GM18505 (cell line): ENCODE data around the gene SPINT1.
"Not testable (repeated sequence)": the region's sequence is repeated elsewhere in the genome, so short reads cannot be mapped to it uniquely, and the experiment has no call there.

Source experiments
- ATAC-seq: cut with Tn5 transposase; IDR thresholded peaks from one replicate; pipeline ENCODE4 v1.9.1; 2021; ENCODE audit not compliant: unreplicated experiment
- POLR2A ChIP-seq: IDR thresholded peaks from 4 replicates; pipeline ENCODE4 v1.6.1; 2011; ENCODE audit warnings: borderline replicate concordance; ENCODE audit not compliant: insufficient read depth, insufficient read length; ENCODE audit errors: extremely low read depth

Gene SPINT1

DNA sequence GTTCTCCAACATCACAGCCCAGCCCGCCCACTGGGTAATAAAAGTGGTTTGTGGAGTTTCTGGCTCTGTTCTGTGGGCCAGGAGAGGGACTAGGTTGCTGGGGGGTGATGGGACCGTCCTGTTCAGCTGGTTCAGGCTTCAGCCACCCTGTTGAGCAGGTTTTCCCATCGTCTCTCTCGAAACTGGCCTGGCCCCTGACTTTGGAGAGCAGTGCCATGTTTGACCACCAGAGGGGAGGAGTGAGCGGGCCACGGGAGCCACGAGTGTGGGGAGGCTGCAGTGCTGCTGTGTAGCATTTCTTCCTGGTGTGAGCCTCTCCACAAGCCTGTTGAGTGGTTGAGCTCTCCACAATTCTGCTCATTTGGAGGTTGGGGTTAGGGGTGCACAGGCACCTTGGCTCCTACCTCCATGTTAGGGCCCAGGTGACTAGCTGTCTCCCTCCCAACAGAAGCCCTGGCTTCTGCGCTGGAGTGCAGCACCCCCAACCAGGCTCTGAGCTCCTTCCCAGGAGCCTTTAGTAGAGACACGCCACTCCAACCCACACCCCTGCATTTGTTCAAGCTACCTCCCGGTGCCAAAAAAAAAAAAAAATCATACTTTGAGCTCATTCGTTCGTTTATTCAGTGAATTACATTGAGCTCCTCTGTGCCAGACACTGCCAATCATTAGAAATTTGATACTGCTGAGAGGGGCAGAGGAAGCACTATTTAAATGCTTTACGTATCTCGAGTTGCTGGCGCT lies 13.9 kb downstream of the SPINT1 start:
- ATAC-seq = peak; percentile 67

DNA sequence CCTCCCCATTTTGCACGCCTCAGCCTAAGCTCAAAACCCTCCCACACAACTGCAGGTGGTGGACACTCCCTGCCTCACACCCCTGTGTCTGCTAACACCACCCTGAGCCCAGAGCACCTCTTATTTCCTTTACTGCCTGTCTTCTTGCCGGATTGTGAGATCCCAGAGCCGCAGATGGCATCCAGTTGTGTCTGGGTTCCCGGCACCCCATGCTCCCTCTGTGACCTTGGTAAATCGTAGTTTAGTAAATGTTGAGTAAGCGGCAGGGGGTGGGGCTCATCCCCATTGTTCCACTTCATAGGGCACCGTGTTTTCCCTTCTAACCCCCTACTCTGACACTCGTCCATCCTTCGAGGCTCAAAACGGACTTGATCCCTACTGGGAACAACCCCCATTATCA lies 14.9 kb downstream of the SPINT1 start:
- no peak for TF ChIP-seq POLR2A
- ATAC-seq = no peak

More for the DNA sequence above, 13.9 kb downstream of the SPINT1 start:
- TF ChIP-seq POLR2A = no peak

DNA sequence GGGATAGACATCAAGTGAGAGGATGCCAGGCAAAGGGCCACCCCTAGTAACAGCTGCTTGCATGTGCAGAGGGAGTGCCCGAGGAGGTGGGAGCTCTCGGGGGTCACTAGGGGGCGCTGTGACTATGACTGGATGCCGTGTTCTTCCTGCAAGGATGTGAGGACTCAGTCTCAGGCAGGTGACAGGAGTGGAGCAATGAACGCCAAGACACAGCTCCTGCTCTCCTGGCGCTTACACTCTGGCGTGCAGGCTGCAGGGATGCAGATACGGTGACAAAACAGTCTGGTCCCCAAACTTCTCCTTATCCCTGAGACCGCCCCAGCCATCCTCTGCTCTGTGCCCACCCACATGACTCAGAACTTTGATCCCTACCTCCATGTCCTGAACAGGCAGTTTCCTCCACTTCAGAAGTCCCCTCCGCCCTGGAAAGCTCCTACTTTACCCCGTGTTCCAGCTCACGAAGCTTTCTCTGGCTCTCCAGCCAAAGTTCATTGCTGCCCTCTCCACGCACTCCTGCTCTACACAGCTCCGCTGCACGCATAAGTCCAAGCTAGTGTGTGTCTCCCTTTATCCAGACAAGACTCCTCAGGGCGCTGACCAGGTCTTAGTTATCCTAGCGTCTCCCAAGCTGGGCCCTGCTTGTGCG lies 15.5 kb downstream of the SPINT1 start:
- no peak for ATAC-seq

DNA sequence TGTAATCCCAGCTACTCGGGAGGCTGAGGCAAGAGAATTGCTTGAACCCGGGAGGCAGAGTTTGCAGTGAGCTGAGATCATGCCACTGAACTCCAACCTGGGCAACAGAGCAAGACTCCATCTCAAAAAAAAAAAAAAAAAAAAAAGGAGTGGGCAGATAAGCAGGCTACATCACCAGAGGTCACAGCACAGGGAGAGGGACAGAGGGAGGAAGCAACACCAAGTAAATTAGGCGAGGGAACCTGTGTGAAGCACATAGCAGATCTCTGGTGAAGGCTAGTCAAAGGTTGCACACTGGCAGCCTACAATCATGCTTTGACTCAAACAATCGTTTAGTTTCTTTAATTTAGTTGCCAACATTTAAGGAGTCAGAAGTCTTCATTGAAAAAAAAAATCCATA lies 17.3 kb downstream of the SPINT1 start:
- ATAC-seq = not testable (repeated sequence)

More for the DNA sequence above, 15.5 kb downstream of the SPINT1 start:
- TF ChIP-seq POLR2A = no peak

DNA sequence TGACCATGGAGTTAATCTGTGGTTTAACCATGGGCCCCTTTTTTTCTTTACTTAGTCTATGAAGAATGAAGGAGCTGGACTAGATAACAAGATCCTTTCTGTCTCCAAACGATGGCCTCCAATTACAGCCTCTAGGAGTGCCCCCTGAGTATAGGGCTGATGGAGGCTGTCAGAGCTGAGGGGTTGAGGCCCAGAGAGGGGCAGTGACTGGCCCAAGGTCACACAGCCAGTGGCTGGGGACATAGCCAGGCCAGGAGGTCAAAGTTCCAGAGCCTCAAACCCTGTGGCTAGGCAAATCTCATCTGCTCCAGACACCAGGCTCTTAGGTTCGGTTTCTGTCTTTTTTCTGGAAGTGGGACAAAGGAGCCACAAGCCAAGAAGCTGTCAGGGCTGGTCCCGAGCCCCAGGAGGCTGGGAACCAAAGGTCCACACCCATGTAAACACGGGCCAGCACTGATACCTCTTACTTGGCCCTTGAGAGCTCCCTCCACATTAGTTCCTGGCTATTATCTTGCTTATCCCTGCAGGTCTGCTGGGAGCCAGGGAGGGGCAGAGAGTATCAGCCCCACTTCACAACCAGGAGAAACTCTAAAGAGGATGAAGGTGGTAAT lies 19.9 kb downstream of the SPINT1 start:
- ATAC-seq = no peak
- TF ChIP-seq POLR2A = no peak

DNA sequence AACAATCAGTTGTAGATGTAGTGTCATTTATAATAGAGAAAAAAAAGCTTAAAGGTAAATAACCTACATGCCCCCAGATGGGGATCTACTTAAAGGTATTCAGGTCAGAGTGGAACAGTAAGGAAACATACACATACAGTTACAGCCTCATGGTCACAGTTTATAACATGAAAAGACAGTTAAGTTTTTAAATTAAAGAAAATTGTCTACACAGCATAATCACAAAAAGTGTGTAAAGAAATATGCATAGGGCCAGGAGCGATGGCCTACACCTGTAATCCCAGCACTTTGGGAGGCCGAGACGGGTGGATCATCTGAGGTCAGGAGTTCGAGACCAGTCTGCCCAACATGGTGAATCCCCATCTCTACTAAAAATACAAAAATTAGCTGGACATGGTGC lies 23.4 kb downstream of the SPINT1 start:
- ATAC-seq = no peak
- TF ChIP-seq POLR2A = no peak

DNA sequence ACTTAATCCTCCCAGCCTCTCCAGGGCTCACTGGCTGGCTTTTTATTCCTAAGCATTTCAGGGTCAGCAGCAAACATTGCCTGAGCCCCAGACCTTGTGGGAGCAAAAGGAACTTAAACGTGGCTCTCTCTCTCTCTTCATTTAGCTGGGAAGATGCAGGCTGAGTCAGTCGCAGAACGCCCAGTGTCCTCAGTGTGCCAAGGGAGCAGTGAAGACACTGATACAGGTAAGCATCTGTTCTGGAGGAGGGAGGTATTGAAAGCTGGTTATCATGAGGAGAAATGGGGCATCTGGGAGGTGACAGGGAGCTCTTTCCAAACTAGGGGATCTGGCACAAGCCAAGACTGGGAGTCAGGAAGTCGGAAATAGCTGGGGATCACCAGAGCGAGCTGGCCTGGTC lies 25.8 kb downstream of the SPINT1 start:
- ATAC-seq = no peak
- TF ChIP-seq POLR2A = no peak

DNA sequence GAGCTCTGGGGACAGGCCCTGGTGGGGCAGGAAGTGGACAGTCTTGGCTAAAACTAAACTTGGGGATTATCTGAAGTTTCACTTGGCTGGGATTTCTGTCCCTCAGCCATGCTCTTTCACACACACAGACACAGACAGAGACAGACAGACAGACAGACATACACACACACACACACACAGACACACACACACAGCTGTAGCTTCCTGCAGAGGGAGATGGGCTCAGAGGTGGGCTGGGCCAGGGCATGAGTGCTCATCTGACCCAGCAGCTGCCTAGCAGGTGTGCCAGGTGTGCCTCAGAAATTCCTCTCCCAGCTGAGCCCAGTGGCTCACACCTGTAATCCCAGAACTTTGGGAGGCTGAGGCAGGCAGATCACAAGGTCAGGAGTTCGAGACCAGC lies 26.9 kb downstream of the SPINT1 start:
- TF ChIP-seq POLR2A = no peak

DNA sequence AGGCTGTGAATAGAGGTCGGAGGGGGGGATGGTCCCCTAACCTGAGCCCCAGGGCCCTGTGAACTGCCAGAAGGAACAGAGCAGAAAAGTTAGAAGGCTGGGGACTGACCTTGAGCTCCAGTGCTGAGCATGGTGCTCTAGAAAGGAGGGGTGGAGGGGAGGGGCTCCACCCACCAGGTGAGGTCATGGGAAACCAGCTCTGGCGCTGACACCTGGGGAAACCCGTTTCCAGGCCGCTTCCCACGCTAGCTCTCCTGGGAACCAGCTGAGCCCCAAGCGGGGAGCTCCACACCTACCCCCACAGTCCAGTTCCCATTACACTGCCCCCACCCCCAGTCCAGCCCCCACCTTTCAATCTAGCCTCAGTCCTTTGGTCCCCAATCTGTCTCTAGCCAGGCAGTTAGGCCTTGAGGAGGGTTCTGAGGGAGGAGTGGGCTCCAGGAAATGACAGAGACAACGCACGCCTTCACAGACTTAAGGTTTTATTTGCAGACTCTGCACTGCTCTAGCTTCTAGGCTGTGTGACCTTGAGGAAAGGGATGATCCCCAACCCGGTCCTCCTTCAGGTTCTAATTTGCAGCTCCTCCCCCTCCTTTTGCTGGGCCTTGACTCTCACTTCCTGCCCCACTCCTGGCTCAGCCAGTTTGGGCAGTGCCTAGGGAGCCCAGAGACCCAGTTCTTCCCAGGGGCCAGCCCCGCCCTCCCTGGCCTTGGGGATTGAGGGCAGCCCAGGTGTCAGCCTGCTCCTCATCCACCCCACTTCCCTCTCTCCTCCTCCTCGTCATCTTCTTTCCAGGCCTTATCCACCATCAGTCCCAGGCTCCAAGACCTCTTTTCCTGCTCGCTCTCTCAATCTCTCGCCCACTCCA lies 28.1 kb downstream of the SPINT1 start:
- ATAC-seq = peak; percentile 52
- peak; percentile 19 for TF ChIP-seq POLR2A

More for the DNA sequence above, 26.9 kb downstream of the SPINT1 start:
- no peak for ATAC-seq

DNA sequence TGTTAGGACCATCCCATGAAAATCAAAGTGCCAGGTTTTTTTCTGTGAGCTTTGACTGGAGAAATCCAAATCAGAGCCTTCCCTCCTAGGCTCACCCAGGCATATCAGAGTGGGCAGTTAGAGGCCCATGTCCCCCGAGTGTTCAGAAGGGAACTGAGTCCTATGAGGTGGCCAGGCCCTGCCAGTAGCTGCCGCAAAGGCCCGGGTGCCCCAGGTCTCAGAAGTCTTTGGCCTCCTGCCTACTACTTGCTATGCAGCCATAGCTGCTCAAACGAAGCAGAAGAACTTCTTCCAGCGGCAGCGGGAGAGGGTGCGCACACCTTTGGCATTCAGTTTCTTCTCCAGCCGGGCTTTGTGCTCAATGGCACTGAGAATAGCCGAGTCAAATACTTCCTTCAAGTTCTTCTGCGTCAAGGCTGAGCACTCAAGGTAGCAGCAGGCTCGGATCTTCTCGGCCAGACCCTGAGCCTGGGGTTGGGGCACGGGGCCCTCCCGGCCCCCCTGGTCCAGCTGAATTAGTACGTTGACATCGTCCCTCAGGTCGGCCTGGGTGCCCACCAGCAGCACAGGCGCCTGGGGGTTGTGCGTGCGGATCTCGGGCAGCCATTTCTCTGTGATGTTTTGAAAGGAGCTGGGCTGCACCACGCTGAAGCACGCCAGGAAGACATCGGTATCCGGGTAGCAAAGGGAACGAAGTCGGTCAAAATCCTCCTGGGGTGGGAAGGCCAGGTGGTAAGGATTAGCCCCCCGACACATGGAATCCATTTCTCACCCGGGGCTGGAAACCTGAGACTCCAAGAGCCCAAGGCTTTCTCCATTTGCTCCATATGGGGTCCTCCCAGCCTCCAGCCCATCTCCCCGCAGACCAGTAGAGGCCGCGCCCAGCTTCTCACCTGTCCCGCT lies 29.2 kb downstream of the SPINT1 start:
- ATAC-seq = no peak
- TF ChIP-seq POLR2A = no peak

DNA sequence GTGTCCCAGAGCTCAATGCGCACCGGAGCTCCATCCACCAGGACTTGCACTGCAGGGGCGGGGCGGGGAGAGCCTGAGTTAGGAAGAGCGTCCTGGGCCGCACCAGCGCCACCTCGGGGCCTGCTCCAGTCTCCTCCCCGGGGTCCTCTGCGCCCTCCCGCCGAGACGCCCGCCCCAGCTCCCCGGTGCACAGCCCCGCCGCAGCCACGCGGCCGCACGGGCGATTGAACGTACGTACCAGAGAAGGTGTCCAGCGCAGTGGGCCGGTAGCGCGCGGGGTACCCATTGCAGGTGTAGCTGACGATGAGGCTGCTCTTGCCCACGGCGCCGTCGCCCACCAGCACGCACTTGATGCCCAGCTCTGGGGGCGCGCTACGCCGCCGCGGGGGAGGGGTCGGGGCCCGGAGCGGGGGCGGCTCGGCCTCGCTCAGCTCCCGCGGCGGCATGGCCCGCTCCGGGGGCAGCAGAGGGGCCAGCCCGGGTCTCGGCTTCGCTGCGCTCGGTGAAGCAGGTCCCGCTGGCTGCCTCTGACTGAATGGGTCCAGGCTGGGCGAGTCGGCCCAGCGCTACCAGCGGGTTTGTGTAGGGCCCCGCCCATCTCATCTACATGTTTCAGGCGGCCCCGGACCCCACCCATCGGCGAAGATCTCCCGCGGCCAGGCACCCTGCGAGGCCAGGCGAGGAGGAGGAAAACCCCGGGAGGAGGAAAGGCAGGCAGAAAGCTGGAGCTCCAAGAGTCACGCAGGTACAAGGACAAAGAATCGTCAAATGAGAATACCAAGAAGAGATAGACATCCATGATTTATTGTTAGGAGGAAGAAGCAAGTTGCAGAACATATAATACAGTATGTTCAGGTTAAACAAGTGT lies 30.1 kb downstream of the SPINT1 start, which contains the start of gene RHOV:
Gene RHOV (minus strand): TSS at position 541 of the 868 bp plus-strand sequence. CDS start 95 bp downstream, at position 446.
- peak; percentile 73 for TF ChIP-seq POLR2A
- ATAC-seq = peak; percentile 43

DNA sequence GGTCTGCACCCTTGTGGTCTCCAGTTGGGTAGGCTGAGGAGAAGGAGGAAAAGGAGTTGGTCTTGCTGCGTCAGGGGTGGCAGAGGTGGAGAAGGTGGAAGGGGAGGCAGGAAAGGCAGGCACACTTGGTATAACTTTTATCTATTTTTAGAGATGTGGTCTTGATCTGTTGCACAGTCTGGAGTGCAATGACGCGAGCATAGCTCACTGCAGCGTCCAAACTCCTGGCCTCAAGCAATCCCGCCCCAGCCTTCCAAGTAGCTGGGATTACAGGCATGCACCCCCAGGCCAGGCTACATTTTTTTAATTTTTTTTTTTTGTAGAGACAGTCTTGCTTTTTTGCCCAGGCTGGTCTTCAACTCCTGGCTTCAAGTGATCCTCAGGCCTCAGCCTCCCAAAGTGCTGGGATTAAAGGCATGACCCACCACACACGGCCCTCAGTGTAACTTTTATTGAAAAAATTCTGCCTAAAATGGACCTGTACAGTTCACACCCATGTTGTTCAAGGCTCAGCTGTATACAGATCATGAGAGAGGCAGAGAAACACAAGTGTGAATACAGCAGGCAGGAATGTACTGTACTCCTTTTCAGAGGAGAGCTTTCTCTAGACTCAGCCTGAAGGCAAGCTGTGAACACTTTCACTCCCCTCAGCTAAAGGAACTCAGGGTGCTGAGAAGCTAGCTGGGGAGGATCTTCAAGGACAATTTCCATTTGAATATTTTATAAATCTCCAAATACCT lies 32.3 kb downstream of the SPINT1 start:
- TF ChIP-seq POLR2A = no peak
- ATAC-seq = no peak
